HG02981 (cell line): ENCODE results near the gene PIH1D1.
A peak's percentile ranks its signal among the peaks of the same experiment; 100 is the strongest.

Source experiments
- ATAC-seq: cut with Tn5 transposase; IDR thresholded peaks from one replicate; pipeline ENCODE4 v1.9.1; 2021; ENCODE audit warnings: mild to moderate bottlenecking, moderate library complexity; ENCODE audit not compliant: unreplicated experiment

PIH1D1 gene

DNA sequence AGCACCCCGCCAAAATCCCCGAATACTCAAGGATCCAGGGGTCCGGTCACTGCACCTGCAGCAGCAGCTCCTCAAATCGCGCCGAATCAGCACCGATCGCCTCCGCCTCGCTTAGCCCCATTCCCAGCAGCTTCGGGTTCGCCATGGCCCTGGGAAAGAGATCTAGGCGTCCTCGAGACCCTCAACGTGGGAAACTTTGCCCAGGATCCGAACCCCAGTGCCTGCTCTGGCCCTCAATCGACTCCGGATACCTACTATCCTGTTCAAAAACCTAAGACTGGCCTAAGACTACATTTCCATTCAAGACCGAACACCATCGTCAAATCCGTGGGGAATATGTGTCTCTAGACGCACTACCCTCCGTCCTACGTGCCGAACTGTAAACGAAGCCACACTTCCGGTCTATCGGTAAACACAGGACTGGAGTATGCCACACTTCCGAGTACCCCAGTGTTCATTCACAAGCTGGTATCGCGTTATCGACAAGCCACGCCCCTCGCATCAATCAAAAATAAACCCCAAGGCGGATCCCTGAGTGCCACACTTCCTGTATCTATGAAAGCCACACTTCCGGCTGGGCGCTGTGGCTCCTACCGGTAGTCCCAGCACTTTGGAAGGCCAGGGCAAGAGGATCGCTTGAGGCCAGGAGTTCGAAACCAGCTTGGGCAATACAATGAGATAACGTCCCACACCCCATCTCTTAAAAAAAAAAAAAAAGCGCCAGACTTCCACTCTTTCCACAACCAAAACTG is at the start of gene PIH1D1:
Gene PIH1D1 (minus strand): TSS at position 385 of the 752 bp plus-strand sequence. CDS start 240 bp downstream, at position 145.
- peak; percentile 59 for ATAC-seq

DNA sequence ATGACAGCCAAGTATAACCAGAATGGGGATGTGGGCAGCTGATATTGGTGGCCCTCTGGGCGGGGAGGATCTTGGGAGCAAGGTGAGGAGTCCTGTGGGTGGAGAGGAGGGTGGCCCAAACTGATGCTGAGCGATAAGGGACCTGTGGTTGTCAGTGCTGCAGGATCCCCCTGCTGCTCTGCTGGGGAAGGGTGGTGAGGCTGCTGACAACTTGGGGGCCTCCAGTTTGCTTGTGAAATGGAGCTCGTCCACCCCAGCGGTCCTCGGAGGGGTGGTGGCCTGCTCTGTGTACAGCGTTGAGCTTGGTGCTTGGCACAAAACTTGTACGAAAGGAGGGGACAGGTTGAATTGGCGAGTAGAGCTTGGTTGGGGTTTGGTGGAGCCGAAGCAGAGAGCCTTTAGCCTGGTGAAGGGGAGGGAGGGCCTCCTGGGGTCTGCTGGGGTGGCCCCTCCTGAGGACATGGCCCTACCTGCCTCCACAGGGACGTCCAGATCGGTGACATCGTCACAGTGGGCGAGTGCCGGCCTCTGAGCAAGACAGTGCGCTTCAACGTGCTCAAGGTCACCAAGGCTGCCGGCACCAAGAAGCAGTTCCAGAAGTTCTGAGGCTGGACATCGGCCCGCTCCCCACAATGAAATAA is 47.5 kb upstream of the PIH1D1 start:
- no peak for ATAC-seq

- ATAC-seq = no peak
Measured at GRCh38 chr19:49498475-49498874, 46.9 kb upstream of the PIH1D1 start.

DNA sequence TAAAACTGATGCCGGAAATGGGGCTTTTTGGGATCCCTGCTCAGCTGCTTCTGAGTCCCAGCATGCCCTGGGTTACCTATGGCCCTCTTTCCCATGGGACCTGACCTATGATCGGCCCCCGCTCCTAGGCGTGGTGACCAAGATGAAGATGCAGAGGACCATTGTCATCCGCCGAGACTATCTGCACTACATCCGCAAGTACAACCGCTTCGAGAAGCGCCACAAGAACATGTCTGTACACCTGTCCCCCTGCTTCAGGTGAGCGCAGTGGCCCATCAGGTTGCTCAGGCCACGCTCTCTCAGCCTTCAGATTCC is 46.1 kb upstream of the PIH1D1 start:
- ATAC-seq = no peak

DNA sequence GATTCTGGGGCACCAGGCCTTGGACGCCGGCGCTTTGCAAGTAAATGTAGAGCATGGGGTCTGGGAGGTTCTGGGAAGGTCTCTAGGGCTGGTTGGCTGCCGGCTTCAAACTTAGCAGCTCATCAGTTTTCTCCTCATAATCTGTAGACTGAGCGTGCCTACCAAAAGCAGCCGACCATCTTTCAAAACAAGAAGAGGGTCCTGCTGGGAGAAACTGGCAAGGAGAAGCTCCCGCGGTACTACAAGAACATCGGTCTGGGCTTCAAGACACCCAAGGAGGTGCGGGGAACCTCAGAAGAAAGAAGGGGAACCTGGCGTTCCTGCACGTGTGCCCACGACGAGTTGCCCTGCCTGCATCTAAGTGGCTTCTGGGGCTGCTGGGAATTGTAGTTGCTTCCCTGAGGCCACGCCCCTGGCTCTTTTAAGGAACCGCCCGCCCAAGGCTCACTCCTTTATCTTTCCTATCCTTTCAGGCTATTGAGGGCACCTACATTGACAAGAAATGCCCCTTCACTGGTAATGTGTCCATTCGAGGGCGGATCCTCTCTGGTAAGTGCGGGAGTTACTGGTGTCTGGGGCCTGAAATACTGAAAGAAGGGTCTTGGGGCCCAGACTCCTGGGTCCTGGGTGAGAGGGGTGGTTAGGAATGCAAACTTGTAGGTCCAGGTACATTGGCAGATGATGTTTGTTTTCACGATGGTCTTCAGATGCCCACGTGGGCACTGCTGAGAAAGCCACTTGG is 45.6 kb upstream of the PIH1D1 start:
- no peak for ATAC-seq

GRCh38 chr19:49496574-49497008 is 45.0 kb upstream of the PIH1D1 start:
- ATAC-seq = no peak

GRCh38 chr19:49492573-49493405 is 41.2 kb upstream of the PIH1D1 start:
- no peak for ATAC-seq

GRCh38 chr19:49491804-49492572 is 40.4 kb upstream of the PIH1D1 start:
- no peak for ATAC-seq

DNA sequence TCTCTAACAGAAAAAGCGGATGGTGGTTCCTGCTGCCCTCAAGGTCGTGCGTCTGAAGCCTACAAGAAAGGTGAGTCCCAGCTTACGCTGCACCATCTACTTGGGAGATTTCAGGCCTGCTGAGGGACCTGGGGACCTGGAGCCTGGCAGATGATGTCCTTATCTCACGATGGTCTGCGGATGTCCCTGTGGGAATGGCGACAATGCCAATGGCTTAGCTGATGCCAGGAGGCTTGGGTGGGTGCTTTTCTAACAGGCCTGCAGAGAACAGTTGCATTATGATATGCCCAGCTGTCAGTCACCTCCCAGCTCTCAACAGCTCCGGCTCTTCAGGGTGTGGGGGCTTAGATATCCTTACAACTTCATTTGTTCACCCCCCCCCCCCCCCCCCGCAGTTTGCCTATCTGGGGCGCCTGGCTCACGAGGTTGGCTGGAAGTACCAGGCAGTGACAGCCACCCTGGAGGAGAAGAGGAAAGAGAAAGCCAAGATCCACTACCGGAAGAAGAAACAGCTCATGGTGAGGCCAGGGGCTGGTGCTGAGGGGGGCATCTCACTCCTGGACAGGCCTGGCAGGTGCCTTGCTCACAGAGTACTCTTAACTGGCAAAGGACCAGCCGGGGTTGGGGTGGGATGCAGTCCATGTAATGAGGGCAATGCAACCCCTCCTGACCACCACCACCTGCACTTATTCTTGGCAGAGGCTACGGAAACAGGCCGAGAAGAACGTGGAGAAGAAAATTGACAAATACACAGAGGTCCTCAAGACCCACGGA is 39.6 kb upstream of the PIH1D1 start:
- ATAC-seq = no peak

DNA sequence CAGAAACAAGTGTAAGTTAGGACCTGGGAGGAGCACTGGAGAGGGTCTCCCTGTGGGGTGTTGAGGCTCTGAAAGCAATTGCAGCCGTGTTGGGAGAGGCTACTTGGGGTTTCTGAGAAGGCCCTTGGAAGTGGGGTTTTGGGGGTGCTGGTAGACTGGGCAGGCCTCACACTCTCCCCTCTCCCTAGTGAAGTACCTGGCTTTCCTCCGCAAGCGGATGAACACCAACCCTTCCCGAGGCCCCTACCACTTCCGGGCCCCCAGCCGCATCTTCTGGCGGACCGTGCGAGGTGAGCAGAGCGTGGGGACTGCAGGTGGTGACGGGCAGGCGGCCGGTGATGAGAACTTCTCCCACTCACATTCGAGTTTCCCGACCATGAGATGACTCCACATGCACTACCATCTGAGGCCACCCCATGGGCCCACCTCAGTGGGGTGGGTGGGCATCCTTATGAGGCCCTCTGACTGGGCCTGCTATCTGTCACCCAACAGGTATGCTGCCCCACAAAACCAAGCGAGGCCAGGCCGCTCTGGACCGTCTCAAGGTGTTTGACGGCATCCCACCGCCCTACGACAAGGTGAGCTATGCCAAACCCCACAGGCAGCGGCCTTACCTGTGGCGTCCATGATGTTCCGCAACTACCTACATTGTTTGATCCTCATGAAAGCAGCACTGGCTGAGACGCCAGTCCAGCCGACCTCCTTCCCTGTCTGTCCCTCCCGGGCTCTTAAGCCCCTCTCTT is 38.8 kb upstream of the PIH1D1 start:
- no peak for ATAC-seq

DNA sequence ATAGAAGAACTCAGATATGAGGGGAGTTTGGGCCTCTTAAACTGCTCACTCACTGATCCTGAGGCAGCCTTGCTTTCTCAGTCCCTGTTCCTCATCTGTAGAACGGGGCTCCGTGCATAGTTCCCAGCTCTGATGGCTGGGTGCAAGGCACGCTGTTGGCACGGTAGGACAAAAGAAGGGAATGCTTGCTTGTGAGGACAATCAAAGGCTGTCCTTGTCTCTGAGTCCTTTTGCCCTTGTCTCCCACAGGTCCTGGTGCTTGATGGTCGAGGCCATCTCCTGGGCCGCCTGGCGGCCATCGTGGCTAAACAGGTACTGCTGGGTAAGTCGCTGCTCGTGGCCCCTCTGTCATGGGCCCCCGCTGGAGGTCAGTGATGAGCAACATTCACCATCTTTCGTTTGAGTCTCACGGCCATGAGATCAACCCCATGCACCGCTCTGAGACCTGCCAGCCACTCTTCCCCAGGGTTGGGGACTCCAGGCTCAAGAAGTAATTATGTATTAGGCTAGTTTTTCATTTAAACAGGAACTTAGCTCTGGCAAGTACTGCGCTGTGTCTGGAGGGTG is 38.1 kb upstream of the PIH1D1 start:
- no peak for ATAC-seq

GRCh38 chr19:49488863-49489537 is 37.4 kb upstream of the PIH1D1 start:
- ATAC-seq = no peak

DNA sequence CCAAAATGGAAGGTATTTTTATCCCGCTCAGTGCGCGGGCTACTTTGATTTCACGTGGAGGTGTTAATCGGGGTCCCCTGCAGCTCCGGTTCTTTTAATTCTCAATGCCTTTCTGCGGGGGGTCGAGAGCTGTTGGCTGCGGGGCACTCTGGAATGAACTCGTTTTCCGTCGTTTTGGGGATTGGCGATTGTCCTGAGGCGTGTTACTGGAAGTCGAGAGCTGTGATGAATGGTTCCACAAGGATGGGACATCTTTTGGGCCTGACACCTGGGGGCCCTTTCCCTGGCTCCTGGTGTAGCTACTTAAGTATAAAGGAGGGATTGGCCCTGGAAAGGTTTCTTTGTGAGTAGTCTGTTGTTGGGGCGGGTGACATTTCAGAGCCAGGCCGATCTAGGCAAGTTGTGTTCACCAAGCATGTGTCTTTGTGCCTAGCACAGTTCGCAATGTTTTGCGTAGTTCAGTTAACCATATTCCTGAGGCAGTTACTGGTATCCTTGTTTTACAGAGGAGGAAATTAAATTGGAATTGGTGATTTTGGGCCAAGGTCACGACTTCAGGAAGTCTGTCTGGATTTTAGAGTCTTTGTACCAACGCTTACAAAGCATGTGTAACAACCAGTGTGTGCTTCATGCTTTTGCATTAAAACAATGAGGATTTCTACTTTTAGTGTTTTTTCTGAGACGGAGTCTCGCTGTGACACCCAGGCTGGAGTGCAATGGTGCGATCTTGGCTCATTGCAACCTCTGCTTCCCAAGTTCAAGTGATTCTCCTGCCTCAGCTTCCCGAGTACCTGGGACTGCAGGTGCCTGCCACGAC is 36.6 kb upstream of the PIH1D1 start:
- no peak for ATAC-seq

DNA sequence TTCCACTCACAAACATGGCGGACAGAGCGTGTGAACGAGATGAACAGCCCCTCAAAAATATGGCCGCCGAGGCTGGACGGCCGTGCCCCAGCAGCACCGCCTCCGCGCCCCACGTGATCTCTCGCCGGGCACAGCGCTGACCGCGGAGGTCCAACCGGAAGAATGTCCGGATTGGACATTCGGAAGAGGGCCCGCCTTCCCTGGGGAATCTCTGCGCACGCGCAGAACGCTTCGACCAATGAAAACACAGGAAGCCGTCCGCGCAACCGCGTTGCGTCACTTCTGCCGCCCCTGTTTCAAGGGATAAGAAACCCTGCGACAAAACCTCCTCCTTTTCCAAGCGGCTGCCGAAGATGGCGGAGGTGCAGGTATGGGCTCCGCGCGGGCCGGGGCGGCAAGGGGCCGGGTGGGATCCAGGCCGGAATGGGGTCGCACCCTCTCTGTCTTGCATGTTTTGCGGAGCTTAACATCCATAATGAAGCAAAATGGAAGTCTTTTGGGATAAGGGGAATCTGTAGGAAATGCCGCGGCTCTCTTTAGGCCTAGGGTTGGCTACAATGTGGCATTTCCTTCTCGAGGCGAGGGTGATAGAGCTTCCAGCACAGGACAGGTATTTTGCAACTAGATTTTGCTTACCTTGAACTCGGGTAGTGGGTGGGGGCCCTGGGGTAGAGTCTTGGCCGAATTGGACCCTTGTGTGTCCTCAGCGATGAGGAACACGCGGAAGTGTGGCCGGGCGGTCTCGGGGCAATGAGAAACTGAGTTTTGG is 35.8 kb upstream of the PIH1D1 start, which contains the start of gene RPL13A:
Gene RPL13A (plus strand): TSS at position 332 of the 769 bp plus-strand sequence. CDS start 22 bp downstream, at position 354.
- ATAC-seq = peak; percentile 89

DNA sequence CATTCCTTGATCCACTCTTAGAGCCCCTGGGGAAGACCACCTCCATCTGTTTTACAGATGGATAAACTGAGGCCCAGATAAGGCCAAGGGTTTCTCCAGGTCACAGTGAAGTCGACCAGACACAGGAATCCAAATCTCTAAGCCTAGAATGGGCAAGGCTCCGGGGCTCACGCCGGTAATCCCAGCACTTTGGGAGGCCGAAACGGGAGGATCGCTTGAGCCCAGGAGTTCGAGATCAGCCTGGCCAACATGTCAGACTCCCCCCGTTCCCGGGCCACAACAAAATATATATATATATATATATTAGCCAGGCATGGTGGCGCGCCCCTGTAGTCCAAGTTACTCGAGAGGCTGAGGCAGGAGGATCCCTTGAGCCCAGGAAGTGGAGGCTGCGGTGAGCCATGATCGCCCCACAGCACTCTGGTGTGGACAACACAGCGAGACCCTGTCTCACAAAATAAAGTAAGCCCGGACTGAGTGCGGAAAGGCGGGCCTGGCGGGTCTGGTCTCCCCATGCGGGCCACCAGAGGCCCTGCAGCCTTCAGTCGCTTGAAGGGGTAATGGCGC is 35.2 kb upstream of the PIH1D1 start:
- no peak for ATAC-seq

- no peak for ATAC-seq
Measured at GRCh38 chr19:49486232-49486631, 34.6 kb upstream of the PIH1D1 start.
